Measurements from ENCODE around the gene TOMT. TPM values are rescaled to one million over a fixed set of nuclear protein-coding genes. Genes with fewer than 3 reads are reported as not detected.
"Not testable (repeated sequence)": the region's sequence is repeated elsewhere in the genome, so short reads cannot be mapped to it uniquely, and the experiment has no call there.

Gene TOMT
- polyA plus RNA-seq, 4 donors = not detected

DNA sequence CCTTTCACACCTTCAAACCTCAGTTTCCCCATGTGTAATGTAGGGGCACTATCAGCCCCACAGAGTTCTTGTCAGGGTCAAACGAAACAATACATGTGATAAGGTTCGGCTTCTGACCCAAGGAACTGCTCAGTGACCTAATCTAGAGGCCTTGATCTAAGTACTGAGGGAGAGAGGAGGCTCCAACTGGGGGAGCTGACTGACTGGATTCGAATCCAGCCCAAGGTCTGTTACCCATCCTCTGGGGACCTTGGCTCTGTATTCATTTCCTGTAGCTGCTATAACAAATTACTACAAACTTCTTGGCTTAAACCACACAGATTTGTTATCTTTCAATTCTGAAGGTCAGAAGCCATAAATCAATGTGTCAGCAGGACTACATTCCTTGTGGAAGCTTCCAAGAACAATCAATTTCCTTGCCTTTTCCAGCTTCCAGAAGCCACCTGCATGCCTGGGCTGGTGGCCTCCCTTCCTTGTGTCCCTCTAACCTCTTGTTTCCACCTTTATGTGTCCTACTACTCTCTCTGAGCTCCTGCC lies 17.5 kb downstream of the TOMT start:
- no peak for DNase-seq (ENCODE audit: low read depth in 4 of 4, low spot score in 3 of 4)

DNA sequence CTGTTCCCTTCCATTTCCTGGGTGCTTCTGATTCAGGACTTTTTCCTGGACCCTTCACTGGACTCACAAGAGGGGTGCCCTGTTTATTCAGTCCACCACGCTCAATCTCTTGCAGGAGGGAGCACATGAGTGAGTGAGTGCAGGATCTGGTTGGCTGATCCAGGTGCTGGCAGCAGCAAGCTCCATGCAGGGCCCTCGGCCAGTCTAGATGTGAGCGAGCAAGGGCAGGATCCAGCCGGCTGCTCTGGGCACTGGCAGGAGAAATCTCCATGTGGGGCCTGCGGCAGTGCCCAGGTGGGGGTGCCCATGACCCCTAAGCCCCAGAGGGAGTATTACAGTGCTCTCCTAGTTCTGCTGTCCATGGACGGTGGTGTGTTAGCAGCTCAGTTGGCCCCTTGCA lies 18.3 kb downstream of the TOMT start:
- DNase-seq (ENCODE audit: low read depth in 4 of 4, low spot score in 3 of 4) = no peak

DNA sequence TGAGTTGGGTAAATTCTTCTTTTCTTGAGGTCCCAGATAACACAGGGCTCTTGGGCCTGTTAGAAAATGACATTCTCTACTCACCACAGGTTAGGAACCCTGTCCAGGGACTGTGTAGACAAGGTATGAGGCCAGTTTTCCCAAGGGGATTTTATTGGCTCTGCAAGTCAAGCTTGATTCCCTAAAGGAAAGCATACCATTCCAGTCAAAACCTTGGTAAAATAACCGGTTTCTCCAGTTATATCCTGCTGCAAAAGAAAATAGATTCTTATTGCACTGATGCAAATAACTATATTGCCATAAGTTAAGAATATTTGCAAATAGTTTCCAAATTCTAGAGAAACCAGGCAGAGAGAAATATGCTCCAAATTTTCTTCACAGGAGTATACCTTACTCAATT lies 20.2 kb downstream of the TOMT start:
- no peak for DNase-seq (ENCODE audit: low read depth in 4 of 4, low spot score in 3 of 4)

DNA sequence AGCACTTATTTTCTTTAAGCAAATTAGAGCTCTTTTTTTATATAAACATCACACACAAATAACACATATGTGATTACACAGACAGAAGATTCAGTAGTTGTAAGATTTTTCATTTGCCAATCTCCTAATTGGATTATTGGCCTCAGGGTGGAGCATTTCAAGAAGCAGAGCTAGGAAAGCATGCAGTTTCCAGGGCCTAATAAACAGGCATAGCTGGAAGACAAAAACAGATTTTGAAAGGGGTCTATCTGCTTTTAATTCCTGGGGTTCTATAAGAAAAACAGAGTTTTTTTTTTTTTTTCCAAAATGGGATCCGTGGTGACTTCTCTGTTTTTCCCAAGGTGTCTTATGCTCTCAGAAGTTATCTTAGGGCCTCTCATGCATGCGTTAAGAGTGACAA lies 22.2 kb downstream of the TOMT start:
- DNase-seq (ENCODE audit: low read depth in 4 of 4, low spot score in 3 of 4) = no peak

DNA sequence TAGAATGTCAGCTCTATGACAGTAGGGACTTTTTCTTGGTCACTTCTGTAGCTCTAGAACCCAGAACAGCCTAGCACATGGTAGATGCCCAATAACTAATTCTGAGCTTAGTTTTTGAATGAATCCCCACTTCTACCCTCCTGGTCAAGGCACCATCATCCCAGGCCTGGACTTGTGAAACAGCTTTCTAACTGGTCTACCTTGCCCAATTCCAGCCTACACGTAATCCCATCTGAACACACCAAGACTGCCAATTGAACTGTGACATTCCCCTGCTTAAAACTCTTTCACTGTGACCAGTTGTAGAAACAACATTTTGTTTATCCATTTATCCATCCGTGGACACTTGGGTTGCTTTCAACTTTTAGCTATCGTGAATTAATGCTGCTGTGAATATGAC lies 23.7 kb downstream of the TOMT start:
- DNase-seq (ENCODE audit: low read depth in 4 of 4, low spot score in 3 of 4) = no peak

DNA sequence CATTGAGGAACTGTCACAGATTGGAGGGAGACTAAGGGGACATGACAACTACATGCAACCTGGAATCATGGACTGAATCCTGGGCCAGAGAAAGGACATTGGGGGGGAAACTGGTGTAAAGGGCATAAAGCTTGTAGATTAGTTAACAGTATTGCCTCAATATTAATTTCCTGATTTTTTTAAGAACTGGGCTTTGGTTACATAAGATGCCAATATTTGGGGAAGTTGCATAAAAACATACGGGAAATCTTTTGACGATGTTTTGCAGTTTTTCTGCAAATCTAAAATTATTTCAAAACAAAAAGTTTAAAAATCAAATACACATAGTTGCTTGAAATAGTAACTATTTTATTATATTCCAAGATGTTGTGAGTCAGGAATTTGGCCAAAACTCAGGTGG lies 26.9 kb downstream of the TOMT start:
- DNase-seq (ENCODE audit: low read depth in 4 of 4, low spot score in 3 of 4) = no peak

DNA sequence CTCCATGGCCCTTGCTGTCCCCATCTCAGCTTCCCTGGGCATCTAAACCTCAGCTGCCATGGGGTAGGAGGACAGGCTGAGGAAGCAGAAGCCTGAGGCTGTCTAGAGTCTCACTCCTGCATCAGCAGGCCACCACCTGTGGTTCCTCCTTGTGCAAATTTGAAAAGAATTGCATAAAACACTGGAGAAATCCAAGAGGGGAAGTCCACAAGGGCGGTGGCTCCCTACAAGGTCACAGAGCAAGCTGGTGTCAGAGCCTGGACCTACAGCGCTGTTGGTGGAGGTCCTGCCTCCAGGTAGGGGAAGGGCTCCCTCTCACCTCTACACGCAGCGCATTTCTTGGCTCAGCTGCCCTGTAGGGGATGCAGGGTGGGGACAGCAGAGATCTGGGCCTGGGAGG lies 29.7 kb downstream of the TOMT start, which contains the start of gene FOLR3:
Gene FOLR3 (plus strand): TSS at position 253 of the 400 bp plus-strand sequence. CDS start 228 bp downstream, outside the sequence.
- not testable (repeated sequence) for DNase-seq (ENCODE audit: low read depth in 4 of 4, low spot score in 3 of 4)

DNA sequence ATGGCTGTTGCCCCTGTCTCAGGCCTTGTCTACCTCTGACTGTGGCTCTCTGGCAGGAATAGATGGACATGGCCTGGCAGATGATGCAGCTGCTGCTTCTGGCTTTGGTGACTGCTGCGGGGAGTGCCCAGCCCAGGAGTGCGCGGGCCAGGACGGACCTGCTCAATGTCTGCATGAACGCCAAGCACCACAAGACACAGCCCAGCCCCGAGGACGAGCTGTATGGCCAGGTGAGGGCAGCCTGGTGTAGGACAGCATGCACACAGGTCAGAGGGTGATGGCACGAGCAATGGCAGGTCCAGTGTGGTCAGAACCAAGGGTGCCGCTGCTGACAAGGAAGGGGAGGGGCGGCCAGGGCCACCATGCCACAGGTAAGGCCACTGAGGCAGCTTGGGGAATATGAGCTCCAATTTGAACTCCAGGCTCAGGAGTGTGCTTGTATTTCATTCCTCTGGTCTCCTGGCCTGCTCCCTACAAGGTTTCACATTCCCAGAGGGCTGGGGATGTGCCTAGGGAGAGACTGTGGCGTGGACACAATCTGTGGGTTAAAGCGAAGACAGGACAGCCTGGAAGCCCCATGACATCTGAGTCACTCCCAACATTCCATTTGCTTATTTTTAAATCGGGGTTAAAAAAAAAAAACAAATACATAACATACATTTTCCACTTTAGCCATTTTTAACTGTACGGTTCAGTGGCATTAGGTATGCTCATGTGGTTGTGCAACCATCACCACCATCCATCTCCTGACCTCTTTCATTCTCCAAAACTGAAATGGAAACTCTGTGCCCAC lies 30.4 kb downstream of the TOMT start:
- no peak for DNase-seq (ENCODE audit: low read depth in 4 of 4, low spot score in 3 of 4)

DNA sequence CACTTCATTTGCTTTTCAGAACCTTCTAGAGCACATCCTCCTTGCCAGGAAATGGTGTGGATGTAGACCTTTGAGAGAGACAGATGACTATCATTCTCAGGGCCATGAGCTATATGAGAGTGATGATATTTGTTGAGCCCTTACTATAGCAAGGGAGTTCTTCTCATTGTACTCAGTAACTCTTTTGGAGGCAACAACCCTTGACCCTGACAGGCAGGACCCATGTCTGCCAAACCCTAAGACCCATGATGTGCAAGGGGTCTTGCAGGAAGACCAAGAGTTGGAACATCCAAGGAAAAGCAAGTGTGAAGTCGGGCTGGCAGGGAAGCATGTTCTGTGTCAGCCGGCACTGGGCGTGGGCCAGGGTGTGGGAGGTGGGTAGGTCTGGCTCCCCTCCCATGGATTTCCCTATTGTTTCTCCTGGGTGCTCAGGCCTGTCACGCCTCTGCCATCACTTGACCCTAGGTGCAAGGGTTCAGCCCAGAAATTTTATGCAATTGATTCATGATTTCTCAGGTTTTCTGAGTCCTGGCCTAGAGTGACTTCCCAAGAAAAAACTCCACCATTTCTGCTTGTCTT lies 31.0 kb downstream of the TOMT start:
- DNase-seq (ENCODE audit: low read depth in 4 of 4, low spot score in 3 of 4) = no peak

DNA sequence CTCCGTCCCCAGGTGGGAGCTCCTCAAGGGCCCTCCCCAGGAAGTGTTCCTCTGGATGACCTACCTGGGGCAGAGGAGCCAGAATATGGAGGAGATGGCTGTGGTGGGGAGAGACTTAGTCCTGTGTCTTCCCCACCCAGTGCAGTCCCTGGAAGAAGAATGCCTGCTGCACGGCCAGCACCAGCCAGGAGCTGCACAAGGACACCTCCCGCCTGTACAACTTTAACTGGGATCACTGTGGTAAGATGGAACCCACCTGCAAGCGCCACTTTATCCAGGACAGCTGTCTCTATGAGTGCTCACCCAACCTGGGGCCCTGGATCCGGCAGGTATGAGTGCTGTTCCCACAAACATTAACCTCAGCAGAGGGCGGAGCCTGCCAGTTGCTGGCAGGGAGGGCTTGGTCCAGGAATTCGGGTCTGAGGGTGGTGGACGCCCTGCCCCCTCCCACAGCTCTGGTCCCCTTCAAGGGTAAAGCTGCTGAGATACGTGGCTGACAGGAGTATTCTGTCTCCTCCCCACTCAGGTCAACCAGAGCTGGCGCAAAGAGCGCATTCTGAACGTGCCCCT lies 33.2 kb downstream of the TOMT start:
- no peak for DNase-seq (ENCODE audit: low read depth in 4 of 4, low spot score in 3 of 4)

DNA sequence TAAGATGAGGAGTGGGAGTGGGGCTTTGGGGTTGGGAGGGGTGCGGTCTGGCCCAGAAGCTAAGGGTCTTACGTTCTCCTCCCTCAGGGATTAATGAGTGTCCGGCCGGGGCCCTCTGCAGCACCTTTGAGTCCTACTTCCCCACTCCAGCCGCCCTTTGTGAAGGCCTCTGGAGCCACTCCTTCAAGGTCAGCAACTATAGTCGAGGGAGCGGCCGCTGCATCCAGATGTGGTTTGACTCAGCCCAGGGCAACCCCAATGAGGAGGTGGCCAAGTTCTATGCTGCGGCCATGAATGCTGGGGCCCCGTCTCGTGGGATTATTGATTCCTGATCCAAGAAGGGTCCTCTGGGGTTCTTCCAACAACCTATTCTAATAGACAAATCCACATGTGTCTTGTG lies 33.8 kb downstream of the TOMT start:
- DNase-seq (ENCODE audit: low read depth in 4 of 4, low spot score in 3 of 4) = no peak

DNA sequence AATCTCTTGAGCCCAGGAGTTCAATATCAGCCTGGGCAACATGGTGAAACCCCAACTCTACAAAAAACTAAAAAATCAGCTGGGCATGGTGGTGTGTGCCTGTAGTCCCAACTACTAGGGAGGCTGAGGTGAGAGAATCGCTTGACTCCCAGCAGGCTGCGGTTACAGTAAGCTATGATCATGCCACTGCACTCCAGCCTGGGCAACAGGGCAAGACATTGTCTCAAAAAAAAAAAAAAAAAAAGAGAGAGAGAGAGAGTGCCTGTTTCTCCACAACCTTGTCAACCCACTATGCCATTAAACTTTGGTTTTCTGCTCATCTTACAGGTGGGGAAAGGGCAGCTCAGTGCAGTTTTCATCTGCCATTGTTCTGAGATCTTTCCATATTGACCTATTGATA lies 34.9 kb downstream of the TOMT start:
- DNase-seq (ENCODE audit: low read depth in 4 of 4, low spot score in 3 of 4) = no peak

DNA sequence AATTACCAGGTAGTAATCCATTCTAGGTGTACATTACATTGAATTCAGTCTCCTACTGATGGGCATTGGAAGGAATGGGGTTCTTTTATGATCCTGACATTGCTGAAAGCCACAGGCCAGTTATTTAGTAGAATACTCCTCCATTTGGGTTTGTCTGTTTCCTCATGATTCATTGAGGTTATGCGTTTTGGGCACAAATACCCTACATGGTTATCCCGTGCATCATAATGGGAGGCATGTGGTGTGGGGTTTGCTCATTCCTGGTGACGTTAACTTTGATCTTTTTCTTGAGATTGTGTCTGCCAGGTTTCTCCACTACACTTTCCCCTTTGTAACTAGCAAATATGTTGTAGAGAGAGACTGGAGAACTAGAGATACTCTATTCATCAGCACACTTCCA lies 35.3 kb downstream of the TOMT start:
- no peak for DNase-seq (ENCODE audit: low read depth in 4 of 4, low spot score in 3 of 4)

DNA sequence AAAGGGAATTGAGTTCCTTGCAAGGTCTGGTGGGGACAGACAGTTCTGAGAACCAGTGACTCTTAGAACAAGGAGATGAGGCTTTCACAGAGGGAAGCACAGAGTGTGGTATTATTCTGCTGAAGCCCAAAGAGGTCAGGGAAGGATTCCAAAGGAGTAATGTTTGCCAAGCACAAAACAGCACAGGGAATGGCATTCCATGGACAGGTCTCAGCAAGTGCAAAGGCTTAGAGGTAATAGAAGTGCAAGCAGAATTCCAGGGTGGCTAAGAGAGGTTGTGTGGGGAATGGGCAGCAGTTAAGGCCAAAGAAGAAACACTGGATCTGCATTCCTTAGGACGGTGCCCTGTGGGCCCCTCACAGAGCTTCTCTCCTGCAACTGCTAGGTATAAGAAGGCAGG lies 36.4 kb downstream of the TOMT start:
- DNase-seq (ENCODE audit: low read depth in 4 of 4, low spot score in 3 of 4) = not testable (repeated sequence)

DNA sequence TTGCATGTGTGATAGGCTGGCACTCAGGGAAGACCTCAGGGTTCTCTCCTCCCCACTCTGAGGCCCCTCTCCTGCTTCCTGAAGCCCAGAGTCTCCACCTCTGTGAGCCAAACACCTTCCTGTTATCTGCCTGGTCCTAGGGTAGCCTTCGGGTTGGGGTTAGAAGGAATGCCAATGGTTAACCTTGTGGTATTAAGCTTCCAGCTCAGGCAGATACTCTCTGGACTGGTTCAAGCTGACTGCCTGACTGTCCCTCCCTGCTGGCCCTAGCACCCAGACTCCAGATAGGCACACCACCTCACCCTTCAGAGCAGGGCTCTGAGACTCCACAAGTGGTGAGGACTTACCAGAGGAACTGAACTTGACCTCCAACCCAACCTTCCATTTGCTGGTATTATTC lies 36.8 kb downstream of the TOMT start:
- DNase-seq (ENCODE audit: low read depth in 4 of 4, low spot score in 3 of 4) = not testable (repeated sequence)

DNA sequence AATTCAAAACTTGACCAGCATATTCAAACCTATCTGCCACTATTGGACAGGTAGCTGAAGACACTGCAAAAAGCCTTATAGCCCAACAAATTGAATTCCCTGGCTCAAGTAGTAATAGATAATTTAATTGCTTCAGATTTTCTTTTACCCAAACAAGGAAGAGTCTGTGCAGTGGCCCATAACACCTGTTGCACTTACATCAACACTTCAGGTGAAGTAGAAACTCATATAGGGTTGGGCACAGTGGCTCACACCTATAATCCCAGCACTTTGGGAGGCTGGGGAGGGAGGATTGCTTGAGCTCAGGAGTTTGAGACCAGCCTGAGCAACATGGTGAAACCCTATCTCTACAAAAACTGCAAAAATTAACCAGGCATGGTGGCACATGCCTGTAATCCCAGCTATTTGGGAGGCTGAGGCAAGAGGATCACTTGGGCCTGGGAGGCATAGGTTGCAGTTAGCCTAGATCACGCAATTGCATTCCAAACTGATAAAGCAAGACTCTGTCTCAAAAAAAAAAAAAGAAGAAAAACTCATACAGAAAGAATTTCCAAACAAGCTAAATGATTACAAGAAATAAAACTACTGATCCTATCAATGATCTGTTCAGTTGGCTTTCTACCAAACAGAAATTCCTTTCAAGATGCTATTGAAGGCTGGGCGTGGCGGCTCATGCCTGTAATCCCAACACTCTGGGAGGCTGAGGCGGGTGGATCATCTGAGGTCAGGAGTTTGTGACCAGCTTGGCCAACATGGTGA lies 39.3 kb downstream of the TOMT start:
- no peak for DNase-seq (ENCODE audit: low read depth in 4 of 4, low spot score in 3 of 4)

DNA sequence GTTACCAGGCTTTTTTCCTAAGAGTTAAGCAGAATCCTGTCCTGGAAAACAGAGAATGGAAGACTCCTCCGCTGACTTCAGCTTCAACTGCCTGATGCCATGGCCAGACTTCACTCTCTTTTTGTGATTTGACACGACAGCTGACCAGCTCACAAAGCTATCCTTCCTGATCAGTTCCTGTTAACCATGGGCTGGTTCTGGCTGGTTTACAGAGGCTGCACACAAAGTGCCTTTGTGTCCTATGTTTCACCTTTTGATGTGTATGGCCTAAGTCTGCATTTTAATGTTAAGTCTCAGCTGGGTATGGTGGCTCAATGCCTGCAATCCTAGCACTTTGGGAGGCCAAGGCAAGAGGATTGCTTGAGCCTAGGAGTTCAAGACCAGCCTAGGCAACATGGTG lies 40.9 kb downstream of the TOMT start:
- no peak for DNase-seq (ENCODE audit: low read depth in 4 of 4, low spot score in 3 of 4)

DNA sequence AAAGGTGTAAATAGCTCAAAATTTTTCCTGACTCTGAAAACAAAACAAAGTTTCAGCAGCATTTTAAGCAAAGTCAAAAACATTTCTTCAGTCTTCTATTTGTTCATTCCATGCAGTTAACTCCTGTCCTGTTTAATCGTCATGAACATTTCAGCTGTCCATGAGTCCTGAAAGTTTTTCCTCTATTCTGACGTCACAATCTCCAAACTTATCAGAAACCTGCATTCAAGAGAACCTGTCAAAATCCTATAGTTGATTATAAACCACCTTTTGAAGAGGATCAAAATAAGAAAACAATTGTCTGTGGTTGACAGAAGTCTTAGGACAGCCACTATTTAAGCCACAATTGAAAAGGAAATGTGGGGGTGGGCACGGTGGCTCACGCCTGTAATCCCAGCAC lies 45.2 kb downstream of the TOMT start:
- DNase-seq (ENCODE audit: low read depth in 4 of 4, low spot score in 3 of 4) = no peak

DNA sequence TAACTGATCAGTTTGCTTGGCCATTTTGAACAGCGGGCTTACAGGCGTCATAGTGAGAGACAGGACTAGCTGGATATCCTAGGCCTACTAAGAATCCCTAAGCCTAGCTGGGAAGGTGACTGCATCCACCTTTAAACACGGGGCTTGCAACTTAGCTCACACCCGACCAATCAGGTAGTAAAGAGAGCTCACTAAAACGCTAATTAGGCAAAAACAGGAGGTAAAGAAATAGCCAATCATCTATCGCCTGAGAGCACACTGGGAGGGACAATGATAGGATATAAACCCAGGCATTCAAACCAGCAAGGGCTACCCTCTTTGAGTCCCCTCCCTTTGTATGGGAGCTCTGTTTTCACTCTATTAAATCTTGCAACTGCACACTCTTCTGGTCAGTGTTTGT lies 48.1 kb downstream of the TOMT start:
- not testable (repeated sequence) for DNase-seq (ENCODE audit: low read depth in 4 of 4, low spot score in 3 of 4)

DNA sequence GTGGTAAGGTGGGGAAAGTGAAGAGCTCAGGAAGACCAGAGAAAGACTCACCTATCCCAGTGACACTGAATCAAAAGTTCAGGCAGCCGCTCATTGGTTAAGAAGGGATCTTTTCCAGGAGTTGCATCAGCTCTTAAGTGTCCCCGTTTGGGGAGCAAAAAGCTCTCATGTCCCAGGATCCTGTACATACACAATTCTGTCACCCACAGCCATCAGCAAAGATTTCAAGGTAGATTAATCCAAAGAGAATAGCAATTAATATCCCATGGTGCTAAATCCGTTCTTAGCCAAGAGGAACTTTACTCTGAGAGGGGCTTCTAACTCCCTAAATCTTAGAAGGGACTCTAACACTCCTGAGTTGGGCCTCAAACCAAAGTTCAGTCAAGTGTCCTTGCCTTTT lies 49.1 kb downstream of the TOMT start:
- DNase-seq (ENCODE audit: low read depth in 4 of 4, low spot score in 3 of 4) = no peak

DNA sequence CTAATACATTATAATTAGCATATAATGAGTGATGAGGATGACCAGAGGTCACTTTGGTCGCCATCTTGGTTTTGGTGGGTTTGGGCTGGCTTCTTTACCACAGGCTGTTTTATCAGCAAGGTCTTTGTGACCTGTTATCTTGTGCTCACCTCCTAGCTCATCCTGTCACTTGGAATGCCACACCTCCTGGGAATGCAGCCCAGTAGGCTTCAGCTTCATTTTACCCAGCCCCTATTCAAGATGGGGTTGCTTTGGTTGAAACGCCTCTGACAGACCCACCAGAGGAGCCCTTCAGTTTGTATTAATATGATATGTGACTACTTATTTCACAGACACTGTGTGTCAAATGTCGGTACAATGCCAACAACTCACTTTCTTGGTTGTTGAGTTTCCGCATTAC lies 50.0 kb downstream of the TOMT start:
- DNase-seq (ENCODE audit: low read depth in 4 of 4, low spot score in 3 of 4) = no peak
